OCI-LY1 (cell line): ENCODE measurements around the gene BATF.

Experiments used
- EZH2 ChIP-seq: fragments of 200-600 bp; sonication (generic), shearing (Covaris generic); IDR thresholded peaks from 2 replicates; pipeline ENCODE4 v1.8.0; 2017; ENCODE audit warnings: borderline replicate concordance, mixed run types, mild to moderate bottlenecking, antibody characterized with exemption, low read length, moderate library complexity, mixed read lengths
- TF ChIP-seq, protein P1 (sequence below): fragments of 200-600 bp; sonication (generic), shearing (Covaris generic); IDR thresholded peaks from 2 replicates; pipeline ENCODE4 v1.5.1; 2017; ENCODE audit warnings: mild to moderate bottlenecking, antibody characterized with exemption, low read length, moderate library complexity, mixed read lengths

DNA sequence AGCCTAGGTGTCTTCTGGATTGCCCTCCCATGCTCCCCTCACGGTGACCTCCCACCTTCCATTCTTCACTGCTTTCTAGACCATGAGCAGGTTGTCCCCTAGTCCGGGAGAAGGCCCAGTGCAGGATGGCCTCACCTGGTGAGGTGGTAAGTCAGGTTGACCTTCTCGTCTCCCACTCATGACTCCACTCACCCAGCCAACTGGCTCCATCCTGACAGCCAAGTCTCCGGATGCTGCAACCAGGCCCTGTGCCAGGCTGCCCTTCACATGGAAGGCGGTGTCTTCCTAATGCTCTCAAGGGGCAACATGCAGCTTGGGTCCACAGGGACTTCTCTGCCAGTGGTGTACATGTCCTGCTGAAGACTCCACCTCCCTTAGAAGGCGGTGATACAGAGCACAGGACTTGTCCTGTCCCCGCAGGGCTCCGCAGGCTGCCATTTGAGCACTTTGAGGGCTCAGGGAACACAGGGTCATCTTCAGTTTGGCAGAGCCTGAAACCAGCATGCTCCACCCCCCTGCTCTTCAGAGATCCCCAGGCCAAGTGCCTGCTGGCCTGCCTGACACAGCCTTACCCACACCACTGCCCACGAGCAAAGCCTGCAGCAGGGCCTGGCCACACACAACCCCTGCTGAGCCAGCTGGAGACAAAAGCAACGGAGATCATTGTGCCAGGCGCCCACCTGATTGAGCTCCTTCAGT, 25.4 kb downstream of the BATF start:
- TF ChIP-seq, protein P1, sequence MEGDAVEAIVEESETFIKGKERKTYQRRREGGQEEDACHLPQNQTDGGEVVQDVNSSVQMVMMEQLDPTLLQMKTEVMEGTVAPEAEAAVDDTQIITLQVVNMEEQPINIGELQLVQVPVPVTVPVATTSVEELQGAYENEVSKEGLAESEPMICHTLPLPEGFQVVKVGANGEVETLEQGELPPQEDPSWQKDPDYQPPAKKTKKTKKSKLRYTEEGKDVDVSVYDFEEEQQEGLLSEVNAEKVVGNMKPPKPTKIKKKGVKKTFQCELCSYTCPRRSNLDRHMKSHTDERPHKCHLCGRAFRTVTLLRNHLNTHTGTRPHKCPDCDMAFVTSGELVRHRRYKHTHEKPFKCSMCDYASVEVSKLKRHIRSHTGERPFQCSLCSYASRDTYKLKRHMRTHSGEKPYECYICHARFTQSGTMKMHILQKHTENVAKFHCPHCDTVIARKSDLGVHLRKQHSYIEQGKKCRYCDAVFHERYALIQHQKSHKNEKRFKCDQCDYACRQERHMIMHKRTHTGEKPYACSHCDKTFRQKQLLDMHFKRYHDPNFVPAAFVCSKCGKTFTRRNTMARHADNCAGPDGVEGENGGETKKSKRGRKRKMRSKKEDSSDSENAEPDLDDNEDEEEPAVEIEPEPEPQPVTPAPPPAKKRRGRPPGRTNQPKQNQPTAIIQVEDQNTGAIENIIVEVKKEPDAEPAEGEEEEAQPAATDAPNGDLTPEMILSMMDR, result no peak
- TF ChIP-seq EZH2, result no peak
